T-helper 9 cell (primary cell): ENCODE data around the gene NUP37.
A peak's percentile ranks its signal among the peaks of the same experiment; 100 is the strongest.
"Not testable (repeated sequence)": the region's sequence is repeated elsewhere in the genome, so short reads cannot be mapped to it uniquely, and the experiment has no call there.

Source experiments
- DNase-seq: peaks from one replicate; pipeline ENCODE4 v3.0.0-alpha.2; 2020
- total RNA-seq, 2 donors: gene quantifications; one replicate each; lab custom pipeline; 2026; lab: John Stamatoyannopoulos, UW

Gene NUP37, protein sequence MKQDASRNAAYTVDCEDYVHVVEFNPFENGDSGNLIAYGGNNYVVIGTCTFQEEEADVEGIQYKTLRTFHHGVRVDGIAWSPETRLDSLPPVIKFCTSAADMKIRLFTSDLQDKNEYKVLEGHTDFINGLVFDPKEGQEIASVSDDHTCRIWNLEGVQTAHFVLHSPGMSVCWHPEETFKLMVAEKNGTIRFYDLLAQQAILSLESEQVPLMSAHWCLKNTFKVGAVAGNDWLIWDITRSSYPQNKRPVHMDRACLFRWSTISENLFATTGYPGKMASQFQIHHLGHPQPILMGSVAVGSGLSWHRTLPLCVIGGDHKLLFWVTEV
- 5.3 to 18.5 reads per million in 2 donors for total RNA-seq

- DNase-seq: peak; percentile 91
Measured at GRCh38 chr12:102119674-102120563, at the start of gene NUP37, which contains the start of gene PARPBP. Gene NUP37 (minus strand): TSS chr12:102120114. CDS start chr12:102118518, 1,596 bp downstream. Gene PARPBP (plus strand): TSS chr12:102120183. CDS start chr12:102123889, 3,706 bp downstream.

DNA sequence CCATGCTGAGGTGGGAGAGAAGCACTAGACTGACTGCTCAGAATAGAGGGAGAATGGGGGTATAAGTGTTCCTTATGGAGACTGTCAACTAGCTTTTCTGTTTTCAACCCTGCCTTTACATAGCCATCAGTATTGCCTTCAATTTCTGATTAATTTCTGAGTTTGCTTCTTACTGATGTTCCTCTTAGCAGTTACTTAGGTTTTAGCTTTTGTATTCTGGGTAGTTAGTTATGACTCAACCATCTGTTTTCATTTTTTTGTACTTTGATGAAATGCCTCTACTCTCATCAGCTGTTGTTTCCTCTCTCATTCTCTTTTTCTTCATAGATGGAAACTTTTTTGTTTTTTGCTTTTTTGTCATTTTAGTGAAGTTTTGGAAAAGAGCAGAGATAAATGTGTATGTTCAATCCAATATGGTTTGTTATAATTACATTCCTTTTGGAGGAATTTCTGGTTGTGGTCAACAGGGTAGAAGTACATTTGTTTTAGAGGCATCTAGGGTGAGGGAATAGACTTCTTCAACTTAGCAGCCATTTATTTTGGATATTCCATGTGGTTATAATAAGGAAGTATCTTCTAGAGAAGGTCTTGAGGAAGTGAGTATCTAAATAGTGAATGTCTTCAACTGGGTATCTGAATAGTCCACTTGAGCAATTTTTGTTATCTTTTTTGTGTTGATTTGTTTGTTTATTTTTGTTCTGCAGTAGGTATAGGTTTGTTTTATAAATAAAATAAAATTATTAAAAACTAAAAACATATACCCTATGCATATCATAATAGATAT, 48.1 kb upstream of the NUP37 start:
- DNase-seq: no peak

DNA sequence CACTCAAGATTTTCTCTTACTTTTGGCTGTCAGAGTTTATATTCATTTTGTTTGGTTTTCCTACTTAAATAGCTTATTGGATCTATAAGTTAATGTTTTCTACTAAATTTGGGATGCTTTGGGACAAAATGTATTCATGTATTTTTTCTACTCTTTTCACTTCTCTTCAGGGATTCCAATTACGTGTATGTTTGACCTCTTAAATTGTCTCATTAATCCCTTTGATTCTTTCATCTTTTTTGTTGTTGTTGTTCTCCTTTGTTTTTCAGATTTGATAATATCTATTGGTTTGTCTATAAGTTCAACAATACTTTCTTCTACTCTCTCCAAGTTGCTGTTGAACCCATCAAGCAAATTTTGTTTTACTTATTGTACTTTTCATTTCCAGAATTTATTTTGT, 43.5 kb upstream of the NUP37 start:
- no peak for DNase-seq

- DNase-seq: not testable (repeated sequence)
Measured at GRCh38 chr12:102155206-102155605, 35.3 kb upstream of the NUP37 start.

DNA sequence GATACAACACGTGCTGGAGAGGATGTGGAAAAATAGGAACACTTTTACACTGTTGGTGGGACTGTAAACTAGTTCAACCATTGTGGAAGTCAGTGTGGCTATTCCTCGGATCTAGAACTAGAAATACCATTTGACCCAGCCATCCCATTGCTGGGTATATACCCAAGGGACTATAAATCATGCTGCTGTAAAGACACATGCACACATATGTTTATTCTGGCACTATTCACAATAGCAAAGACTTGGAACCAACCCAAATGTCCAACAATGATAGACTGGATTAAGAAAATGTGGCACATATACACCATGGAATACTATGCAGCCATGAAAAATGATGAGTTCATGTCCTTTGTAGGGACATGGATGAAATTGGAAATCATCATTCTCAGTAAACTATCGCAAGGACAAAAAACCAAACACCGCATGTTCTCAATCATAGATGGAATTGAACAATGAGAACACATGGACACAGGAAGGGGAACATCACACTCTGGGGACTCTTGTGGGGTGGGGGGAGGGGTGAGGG, 27.2 kb upstream of the NUP37 start:
- not testable (repeated sequence) for DNase-seq

DNA sequence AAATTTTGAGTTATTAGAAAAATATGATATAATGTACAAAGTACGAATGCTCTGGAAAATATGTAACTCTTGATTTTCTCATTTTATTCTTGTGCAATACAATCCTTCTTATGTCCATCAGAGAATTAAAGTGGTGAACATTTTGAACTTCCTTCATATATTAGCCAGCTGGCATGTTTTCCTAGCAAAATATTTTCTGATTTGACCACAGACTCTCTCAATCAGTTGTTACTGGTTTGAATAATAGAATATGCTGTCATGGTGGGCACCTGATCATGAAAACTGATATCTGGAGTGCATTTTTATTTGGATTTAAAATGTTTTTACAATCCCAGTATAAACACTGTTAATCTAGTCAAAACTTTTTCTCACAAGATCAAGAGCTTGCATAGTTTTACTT, 24.3 kb upstream of the NUP37 start:
- DNase-seq: no peak

DNA sequence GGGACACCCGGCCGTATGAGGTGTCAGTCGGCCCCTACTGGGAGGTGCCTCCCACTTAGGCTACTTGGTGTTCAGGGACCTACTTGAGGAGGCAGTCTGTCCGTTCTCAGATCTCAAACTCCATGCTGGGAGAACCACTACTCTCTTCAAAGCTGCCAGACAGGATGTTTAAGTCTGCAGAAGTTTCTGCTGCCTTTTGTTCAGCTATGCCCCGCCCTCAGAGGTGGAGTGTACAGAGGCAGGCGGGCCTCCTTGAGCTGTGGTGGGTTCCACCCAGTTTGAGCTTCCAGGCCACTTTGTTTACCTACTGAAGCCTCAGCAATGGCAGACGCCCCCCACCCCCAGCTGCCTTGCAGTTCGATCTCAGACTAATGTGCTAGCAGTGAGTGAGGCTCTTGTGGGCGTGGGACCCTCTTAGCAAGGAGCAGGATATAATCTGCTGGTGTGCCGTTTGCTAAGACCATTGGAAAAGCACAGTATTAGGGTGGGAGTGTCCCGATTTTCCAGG, 23.0 kb upstream of the NUP37 start:
- DNase-seq: not testable (repeated sequence)

- not testable (repeated sequence) for DNase-seq
Measured at GRCh38 chr12:102137619-102138018, 17.7 kb upstream of the NUP37 start.

- DNase-seq: not testable (repeated sequence)
Measured at GRCh38 chr12:102131442-102131841, 11.5 kb upstream of the NUP37 start.

GRCh38 chr12:102130720-102131119, 10.8 kb upstream of the NUP37 start:
- not testable (repeated sequence) for DNase-seq

GRCh38 chr12:102121328-102121727, 1.4 kb upstream of the NUP37 start:
- DNase-seq: not testable (repeated sequence)

- DNase-seq: no peak
Measured at GRCh38 chr12:102120886-102121285, 972 bp upstream of the NUP37 start.

- DNase-seq: no peak
Measured at GRCh38 chr12:102120564-102120873, 605 bp upstream of the NUP37 start.

GRCh38 chr12:102118874-102119273, 1.0 kb downstream of the NUP37 start:
- DNase-seq: no peak

GRCh38 chr12:102116392-102116791, 3.5 kb downstream of the NUP37 start:
- no peak for DNase-seq

- no peak for DNase-seq
Measured at GRCh38 chr12:102114212-102114611, 5.7 kb downstream of the NUP37 start.

DNA sequence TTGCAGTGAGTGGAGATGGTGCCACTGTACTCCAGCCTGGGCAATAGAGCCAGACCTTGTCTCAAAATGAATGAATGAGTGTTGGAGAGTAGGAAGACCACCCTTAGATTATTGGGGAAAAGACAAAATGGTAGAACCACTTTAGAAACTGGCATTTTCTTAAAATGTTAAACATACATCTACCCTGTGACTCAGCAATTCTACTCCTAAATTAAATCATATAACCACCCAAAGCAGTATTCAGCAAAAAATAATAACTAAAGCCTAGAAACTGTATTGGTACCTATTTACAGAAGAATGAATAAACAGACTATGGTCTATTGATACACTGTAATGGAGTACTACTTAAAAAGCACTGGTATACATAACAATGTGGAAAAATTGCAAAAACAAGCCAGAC, 9.1 kb downstream of the NUP37 start:
- no peak for DNase-seq

DNA sequence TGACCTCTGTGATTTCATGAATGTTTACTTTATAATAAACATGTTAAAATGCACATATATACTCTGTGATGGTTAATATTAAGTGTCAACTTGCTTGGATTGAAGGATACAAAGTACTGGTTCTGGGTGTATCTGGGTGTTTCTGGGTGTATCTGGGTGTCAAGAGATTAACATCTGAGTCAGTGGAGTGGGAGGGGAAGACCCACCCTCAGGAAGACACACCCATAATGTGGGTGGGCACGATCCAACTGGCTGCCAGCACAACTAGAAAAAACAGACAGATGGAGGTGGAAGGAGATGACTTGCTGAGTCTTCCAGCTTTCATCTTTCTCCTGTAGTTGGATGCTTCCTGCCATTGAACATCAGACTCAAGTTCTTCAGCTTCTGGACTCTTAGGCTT, 11.9 kb downstream of the NUP37 start:
- no peak for DNase-seq

DNA sequence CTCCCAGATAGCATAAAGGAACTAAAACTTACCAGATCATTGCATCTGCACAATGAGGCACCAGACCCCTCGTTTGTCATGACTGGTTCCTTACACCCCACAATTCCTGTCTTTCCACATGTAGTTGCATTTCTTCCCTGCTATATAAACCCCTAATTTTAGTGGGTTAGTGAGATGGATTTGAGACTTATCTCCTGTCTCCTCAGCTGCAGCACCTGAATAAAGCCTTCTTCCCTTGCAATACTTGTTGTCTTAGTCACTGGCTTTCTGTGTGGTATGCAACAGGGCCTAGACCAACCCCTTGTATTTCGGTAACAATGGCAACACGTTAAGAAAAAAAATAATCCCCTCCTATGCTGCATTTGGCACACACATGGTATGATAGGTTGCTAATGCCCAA, 13.0 kb downstream of the NUP37 start:
- no peak for DNase-seq

DNA sequence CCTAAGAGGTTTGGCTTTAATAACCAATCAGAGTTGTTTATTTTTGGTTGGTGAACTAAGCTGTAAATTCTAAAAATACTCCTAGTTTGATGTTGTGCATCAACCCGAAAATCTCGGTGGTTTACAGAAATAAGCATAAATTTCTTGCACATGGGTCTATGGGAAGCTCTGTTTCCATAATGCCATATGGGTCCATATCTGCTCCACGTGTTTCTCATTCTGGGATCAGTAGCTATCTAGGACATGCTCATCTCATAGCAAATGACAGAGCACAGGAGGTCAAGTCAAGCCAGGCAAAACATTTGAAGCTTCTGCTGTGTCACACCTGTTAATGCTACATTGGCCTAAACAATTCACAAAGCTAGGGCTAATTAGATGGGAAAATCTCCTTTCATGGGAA, 23.1 kb downstream of the NUP37 start:
- DNase-seq: no peak

DNA sequence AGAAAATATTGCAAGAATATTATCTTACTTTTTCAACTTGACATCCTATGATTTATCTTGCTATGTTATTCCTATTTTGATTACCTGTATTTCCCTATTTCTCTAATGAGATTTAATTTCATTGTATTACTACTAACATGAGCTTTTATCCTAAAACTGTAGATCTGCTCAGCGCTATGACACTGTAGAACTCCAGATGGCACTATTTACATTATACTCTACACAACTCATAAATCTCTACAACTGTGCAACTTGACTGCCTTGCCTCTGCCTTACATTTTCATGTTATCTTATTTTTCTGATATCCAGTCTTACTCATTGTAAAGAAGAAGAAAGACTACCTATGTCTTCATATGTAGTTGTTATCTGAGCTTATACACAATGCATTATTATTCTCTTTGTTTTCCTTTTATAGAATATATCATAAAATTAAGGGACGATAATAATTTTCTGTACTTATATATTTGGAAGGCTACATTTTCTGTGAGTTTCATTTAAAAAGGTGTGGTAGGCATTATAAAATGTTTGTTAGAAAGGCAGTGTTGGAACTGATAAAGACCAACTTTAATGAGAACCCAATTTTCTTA, 24.1 kb downstream of the NUP37 start:
- no peak for DNase-seq

GRCh38 chr12:102093319-102093718, 26.6 kb downstream of the NUP37 start:
- no peak for DNase-seq
